Measurements from ENCODE around the gene REEP3.
"Not testable (repeated sequence)": the region's sequence is repeated elsewhere in the genome, so short reads cannot be mapped to it uniquely, and the experiment has no call there.

REEP3 gene

GRCh38 chr10:63553473-63553872 lies 32.3 kb downstream of the REEP3 start:
- no peak for DNase-seq

GRCh38 chr10:63554657-63555056 lies 33.5 kb downstream of the REEP3 start:
- peak; percentile 22 for DNase-seq

DNA sequence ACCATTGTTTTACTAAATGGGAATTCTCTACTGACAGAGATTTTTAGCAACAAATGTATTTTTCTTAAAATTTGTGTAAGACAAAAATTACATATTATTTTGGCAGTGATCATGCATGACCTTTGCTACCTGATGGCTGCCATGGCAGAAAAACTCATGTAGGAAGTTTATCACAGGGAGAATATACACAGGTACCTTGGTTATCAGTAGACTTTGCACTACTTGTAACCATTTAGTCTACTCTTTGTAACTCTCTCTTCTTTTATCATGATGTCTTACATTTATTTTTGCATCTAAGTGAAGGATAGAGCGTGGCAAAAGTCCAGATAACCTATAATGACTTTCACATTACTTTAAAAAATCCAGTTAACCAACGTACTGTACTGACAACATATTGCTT lies 34.1 kb downstream of the REEP3 start:
- DNase-seq = no peak

- no peak for DNase-seq
Observed at GRCh38 chr10:63558132-63558784, 37.1 kb downstream of the REEP3 start.

DNA sequence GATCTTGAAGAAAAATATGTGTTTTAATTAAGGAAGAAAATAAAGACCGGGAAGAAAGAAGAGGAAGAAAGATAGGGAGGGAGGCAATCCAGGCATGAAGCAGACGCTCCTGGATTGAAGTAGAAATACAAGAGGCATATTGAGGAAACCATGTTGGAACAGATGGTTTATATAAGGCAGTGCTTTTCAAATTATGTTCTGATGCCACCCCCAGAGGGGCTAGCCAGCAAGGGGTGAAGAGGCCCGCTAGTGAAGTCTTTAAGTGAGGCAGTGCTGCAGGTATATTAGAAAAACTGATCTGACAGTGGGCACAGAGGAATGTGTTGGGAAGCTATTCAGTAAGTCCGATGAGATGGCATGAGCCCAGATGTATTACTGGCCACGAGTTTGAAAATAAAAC lies 40.1 kb downstream of the REEP3 start:
- DNase-seq = no peak

DNA sequence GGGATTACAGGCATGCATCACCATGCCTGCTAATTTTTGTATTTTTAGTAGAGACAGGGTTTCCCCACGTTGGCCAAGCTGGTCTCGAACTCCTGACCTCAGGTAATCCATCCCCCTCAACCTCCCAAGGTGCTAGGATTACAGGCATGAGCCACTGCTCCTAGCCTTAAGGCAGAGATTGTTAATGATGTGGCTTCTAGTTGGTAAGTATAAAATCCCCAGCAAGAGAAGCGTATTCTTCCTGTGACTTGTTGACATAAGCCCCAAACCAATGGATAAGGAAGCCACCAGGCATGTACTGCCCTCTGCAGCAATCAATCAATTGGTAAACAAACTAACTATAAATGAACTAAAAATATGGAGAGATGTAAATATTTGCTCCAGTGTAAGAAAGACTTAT lies 41.2 kb downstream of the REEP3 start:
- no peak for DNase-seq

GRCh38 chr10:63562857-63563256 lies 41.7 kb downstream of the REEP3 start:
- no peak for DNase-seq

- no peak for DNase-seq
Observed at GRCh38 chr10:63563623-63564022, 42.4 kb downstream of the REEP3 start.

- DNase-seq = not testable (repeated sequence)
Observed at GRCh38 chr10:63564731-63565130, 43.5 kb downstream of the REEP3 start.

DNA sequence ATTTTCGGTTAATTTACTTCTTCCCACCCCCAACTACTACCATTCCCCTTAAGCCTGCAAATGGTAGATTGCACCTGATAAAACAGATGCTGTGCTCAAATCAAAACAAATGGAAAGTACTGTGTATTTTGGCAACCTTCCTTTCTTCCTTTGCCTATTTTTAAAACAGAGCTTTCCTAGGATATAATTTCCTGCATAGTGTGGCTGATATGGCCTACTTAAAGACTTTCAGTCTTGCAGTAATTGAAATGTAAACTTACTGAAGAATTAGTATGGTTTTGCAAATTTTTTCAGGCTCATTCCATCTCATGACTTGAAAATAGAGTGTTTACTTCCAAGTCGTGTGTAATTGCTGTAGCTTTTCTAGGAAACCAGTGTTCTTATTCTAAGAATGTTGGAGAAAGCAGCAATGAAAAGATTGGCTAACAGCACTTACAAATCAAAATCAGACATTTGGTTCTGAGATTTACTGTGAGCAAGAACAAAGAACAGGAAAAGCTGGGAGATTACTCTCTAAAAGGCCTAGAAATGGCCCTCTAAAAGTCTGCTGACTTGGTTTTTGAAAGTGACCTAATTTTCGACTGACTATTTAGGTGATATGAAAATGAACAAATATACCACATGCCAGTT lies 52.0 kb downstream of the REEP3 start:
- DNase-seq = no peak

DNA sequence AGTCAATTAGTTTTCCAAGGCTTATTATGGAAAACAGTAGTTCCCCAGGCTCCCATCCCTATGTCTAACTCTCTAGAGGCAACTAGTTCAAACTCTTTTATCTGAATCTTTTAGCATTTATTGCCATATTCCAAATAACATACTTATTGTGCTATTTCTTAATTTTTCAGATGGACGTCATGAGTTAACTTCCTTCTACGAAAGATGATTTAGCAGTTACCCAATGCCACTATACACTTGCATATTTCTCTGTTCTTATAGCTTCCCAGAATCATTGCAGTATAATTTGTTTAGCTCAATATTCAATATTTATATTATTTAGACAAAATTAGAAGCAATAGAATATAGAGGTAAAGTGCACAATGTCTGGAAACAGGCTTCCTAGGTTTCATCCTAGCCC lies 52.8 kb downstream of the REEP3 start:
- peak; percentile 62 for DNase-seq

DNA sequence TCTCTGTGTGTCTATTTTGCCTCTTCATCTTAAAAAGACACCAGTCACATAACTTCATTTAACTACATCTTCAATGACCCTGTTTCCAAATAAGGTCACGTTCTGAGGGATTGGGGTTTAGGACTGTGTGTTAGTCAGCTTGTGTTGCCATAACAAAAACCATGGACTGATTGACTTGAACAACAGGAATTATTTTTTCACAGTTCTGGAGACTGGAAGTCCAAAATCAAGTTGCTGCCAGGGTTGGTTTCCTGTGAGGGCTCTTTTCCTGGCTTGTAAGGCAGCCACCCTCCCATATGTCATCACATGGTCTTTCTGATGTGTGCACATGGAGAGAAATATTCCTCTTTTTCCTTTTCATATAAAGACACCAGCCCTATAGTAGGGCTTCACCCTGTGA lies 55.3 kb downstream of the REEP3 start:
- no peak for DNase-seq

- DNase-seq = no peak
Observed at GRCh38 chr10:63578501-63578900, 57.3 kb downstream of the REEP3 start.

DNA sequence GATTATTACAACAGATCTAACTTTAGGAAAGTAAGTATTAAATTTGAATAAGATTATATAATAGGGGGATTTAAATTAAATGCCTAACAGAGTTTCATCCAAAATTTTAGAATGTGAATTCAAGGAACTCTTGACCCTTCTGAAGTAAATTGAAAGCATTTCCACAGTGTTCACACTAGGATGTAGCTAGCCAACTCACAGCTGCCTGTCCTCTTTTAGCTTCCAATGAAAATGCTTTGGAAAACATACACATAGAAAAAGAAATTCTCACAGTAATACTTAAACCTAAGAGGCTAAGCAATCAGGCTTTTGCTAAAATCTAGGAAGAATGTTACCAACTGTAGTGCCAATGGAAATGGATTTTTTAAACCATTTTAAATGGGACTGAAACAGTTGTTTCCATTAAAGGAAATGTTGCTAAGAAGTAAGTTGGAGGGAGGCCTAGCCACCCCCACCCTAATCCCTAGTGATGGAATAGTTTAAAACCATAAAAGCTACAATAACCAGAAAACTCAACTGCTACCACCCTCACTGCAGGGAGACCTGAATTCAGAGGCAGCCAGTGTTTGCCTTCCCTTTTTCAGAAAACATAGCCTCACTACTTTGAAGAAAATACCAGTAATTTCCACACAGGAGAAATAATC lies 58.3 kb downstream of the REEP3 start:
- DNase-seq = no peak

DNA sequence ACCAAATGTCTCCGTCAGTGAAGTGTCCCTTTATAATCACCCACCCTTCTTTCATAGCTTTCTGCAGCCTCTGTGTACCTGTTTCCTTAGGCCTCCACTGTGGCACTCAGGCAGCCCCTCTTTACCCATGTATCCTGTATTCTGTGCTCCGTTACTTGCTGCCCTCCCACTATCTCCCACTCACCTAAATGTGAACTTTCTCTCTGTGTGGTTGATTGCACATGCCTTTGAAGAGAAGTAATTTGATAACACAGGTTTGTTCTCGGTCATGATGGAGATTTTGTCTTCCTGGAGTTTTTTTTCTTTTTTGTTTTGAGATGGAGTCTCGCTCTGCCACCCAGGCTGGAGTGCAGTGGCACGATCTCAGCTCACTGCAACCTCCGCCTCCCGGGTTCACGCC lies 61.5 kb downstream of the REEP3 start:
- no peak for DNase-seq

GRCh38 chr10:63583397-63583796 lies 62.2 kb downstream of the REEP3 start:
- DNase-seq = no peak

DNA sequence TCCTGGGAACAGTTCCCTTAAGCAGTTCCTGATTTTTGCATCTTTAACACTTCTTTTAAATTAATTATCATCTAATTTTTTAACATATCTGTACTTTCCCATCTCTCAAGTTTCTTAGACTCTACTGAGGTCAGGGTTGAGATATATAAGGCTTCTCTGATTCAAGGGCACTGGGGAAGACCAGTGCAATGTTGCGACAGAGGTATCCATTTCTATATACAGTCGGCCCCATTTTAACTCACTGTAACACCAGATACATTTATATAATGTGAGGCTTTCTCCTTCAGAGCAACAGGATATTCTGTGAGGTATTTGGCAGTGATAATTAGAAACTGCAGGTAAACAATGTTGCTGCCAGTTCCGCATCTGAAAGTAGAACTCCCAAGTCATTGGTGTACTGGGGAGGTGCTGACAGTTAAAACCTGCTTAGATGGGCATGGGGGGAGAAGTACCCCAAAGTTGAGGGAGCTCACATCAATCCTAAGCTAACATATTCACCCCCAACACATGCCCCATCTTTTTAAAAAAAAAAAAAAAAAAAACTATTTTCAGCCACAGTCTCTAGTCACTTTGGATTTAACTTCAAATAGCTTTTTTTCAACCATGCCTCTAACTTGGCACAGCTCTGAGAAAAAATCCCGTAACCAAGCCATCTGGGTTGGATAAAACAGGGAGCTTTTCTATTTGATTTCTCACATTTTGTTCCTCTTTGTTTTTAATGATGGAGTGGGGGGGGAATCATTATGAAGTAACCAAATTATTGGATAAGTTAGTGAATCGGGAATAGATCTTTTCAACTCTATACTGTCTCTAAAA lies 62.9 kb downstream of the REEP3 start:
- no peak for DNase-seq

DNA sequence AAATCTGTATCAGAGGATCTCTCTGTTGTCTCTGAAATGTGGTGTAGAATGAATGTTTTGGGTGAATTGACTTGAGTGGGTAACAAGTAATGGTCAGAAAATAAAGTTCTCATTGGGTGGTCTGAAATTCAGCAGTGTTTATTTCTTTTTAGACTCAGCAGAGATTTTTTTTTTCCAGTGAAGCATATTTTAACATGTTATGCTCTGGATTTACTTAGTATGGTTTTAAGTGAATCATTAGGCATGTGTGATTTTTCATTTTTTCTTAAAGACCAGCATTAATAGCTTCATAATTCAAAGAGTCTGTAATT lies 63.5 kb downstream of the REEP3 start:
- no peak for DNase-seq

DNA sequence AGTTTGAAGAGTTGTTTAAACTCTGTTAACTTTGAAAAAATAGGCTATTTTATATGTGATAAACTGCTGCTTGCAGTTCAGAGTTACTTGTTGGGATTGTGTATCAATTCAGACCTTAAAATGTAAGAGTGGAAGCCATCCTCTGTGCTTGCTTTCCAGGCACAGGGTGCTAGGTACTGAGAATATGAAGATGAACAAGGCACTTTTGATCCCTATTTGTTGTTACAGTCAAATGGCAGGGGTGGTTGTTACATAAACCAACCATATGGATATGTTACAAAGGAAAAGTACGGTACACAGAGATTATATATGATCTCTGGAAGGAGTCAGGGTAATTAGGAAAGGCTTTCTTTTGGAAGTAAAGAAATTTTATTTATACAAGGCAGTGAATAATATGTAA lies 63.8 kb downstream of the REEP3 start:
- DNase-seq = no peak

DNA sequence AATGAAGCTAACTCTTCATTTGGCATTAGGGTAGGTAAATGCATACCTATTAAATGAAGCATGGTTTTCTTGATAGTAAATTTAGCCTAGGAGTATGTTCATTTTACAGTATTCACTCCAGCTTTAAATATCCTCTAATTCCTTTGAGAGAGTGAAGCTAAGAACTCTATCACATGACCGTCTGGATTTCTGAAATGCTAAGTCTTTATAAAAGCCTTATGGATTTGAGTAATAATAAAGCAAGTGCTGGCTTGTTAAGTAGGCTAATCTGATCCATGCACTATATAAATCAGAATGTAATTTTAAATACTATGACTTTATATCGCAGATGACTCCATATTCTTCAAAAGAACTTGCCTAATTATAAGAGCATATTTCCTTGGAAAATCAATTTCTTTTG lies 64.8 kb downstream of the REEP3 start:
- no peak for DNase-seq

DNA sequence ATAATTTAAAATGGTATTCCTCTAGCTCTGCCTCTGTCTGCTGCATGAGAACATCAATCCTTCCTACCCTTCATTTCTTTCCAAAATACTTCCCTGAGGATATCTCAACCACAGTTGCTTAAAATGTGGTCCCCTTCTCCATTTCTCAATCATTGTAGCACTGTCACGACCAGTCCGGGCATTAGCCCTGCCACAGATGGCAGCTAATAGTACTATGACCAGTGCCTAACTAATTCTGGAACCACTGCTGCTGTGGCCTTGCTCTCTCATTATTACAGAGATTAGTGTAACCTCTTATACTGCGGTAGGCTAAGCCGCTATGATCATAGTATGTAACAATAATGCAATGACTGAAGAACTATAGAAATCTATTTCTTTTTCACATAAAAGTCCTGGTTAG lies 66.0 kb downstream of the REEP3 start:
- DNase-seq = no peak

DNA sequence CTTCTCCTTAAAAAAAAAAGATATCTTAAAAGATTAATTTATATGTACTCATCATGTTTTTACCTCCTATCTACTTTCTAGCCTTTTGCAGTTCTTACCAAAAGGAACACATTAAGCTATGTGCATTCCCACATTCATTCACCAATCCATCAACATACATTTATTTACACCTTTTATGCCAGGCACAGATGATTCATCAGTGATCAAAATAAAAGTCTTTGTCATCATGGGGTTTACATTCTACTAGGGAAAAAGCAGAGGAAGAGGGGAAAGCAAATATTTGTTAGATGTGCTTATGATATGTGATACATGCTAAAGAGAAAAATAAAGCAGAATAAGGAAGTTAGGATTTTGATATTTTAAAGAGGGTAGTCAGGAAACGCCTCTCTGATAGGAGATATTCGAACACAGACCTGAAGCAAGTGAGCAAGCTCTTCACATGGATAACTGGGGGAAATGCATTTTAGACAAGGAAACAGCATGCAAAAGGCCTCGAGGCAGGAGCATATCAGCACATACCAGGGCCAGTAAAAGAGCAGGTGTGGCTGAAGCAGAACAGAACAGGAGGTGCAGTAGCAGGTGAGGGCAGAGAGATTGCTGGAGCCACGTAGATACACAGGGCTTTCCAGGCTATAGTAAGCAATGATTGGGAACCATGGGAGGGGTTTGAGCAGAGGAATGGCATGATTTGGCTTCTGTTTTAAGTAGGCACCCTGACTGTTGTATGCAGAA lies 67.4 kb downstream of the REEP3 start:
- DNase-seq = no peak

All from inflammatory macrophage treated with lipopolysaccharide for 4 hours (primary cell).